Non-pigmented ciliary epithelial cell (primary cell): ENCODE measurements around the gene MRTFA.

ENCODE experiments used
- DNase-seq: peaks from one replicate; pipeline ENCODE4 v3.0.0-alpha.2; 2010; ENCODE audit warnings: low read depth

MRTFA gene

DNA sequence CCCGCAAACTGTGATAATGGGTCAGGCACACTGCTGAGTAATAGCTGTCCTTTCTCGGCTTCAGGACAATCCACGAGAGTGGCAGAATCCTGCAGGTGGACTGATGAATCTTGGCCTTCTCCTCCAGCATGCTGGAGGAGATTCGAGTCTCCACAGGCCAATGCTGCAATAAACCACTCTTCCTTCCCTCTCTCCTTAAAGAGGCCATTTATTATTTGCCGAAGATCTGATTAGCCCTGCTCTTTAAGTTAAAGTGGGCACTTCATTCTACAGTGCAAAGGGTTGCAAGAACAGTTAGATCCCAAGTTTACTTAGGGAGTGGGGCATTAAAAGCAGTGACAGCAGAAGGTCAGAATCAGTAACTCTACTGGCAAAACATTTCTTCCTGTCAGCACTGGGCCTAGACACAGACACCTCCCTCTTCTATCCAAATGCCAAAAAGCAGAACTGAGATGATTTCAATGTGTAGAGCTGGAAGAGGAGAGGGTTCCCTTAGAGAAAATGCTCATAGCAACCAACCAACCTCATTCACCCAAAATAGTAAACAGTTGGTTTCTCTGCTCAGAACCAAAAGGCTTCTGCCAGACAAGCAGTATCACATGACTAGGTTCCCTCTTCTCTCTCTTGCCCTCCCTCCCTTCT lies 144.4 kb downstream of the MRTFA start:
- DNase-seq: no peak

DNA sequence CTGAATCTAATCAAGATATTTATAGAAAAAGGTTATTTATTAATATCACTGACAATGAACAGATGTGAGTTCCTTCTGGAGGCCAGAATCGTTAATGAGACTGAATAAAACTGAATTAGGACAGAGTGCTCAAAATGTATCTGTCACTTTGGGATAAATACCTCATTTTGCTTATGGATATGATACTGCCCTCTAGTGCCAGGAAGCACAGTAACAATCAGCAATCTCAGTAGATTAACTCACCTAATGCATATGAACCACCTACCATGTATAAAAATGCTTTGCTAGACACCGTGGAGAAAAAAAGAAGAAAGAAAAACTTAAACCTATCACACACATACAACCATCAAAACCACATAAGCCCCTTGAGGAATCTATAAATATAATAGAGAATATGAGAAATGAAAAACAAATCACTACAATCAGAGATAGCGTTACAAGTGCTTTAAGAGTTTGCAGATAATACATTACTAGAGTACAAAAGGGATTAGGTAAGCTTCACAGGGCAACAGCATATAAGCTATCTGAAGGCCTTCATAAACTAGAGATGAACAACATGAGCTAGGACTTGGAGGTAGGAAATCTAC lies 148.8 kb downstream of the MRTFA start:
- no peak for DNase-seq

GRCh38 chr22:40486962-40487602 lies 149.4 kb downstream of the MRTFA start:
- no peak for DNase-seq

DNA sequence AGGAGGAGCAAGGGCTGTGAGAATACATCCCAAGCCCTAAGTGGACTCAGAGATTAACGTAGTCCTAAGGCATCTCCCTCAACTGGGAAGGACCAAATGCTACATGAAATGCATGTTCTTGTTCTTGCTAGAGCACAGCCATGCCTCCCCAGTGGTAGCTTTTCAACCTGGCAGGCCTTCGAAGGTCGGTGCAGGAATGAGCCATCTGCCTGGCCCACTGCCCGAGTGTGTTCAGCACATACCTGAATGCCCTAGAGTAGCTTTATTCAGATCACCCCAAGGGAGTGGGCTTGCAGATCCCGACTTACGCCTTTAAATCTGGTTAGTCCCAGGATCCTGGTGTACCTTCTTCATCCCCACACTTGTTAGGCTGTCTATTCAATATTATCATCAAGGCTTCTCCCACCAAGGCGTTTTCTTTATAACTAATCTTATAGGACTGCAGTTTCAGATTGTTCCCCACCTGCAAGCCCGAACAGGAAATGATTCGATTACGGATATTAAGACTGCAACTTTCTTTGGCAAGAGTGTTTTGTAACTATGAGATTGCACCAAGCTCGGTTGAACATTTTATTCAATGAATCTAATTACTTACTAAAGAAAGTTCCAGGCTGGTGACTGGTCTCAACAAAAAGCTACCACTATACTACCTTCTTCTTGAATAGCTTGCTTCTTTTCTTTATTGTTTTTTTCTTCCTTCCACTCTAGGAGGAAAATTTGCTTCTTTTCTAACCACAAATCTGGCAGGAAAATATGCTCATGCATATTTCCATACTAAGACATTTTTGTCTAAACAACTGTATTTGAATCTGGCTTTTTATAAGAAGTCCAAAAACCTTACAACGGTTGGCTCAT lies 150.5 kb downstream of the MRTFA start:
- DNase-seq: no peak

- no peak for DNase-seq
Measured at GRCh38 chr22:40484906-40485669, 151.4 kb downstream of the MRTFA start.

DNA sequence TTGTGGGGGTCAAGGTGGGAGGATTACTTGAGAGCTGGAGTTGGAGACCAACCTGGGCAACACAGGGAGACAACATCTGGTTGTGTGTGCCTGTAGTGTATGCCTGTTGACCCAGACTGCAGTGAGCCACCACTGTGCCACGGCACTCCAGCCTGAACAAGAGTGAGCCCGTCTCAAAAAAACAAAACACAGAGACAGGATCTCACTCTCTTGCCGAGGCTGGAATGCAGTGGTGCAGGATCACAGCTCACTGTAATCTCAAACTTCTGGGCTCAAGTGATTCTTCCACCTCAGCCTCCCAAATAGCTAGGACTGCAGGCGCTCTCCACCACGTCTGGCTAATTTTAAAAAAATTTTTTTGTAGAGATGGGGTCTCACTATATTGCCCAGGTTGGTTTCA lies 153.6 kb downstream of the MRTFA start:
- no peak for DNase-seq

GRCh38 chr22:40482391-40482790 lies 154.1 kb downstream of the MRTFA start:
- DNase-seq: no peak

DNA sequence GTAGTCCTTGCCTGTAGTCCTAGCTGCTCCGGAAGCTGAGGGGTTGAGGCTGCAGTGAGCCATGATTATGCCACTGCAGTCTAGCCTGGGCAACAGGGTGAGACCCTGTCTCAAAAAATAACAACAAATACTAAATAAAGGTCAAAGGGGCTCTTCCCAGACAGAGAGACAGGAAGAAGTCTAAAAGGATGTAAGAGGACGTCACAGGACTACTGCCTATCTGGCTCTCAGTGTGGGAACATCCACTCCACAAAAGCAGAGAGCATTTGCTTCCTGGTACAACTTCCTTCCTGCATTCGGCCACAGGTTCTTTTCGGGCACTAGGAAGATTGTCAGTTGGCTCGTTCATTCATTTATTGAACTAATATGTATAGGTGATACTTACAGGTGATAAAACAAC lies 155.5 kb downstream of the MRTFA start:
- no peak for DNase-seq

DNA sequence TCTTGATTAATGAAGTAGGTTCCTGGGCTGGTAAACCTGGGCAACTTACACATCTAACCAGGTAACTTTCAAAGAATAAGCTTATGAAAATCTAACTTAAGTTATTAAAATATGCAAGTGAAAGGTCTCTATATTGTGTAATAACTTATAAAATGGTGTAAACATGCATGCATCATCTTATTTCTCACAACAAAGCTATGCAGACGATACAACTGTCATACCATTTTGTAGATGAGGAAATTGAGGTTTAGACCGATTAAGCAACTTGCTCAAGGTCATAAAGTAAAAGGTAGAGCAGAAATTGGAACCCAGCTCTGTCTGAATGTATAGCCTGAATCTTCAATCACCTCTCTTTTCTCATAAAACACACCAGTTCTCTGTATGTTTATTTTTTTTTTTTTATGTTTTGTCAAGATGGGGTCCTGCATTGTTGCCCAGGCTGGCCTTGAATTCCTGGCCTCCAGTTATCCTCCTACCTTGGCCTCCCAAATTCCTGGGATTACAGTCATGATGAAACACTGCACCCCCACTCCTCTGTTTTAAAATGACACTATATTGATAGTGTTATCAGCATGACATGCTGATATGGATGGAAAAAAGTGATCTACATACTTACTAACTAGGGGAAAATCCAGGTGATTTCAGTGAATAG lies 156.5 kb downstream of the MRTFA start:
- DNase-seq: no peak

GRCh38 chr22:40479126-40479800 lies 157.3 kb downstream of the MRTFA start:
- DNase-seq: no peak

- no peak for DNase-seq
Measured at GRCh38 chr22:40478338-40479125, 158.0 kb downstream of the MRTFA start.

GRCh38 chr22:40477683-40478337 lies 158.7 kb downstream of the MRTFA start:
- DNase-seq: no peak

- DNase-seq: no peak
Measured at GRCh38 chr22:40476341-40476740, 160.2 kb downstream of the MRTFA start.

DNA sequence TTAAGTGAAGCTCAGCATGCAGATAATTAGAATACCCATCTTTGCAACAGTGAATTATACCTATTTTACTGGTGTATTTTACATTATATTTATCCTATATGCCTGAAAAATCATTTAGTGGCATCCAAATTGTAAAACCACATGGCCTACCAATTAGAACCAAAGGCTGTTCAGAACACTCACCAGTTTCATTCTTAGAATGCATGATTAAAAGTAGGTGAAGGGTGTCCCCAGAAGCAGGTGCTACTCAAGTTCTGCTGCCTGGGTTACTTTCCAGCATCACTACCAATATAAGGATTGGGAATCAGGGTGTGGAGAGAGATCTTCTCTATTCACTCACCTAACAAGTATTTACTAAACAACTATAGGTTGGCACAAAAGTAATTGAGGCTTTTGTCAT lies 162.8 kb downstream of the MRTFA start:
- no peak for DNase-seq

DNA sequence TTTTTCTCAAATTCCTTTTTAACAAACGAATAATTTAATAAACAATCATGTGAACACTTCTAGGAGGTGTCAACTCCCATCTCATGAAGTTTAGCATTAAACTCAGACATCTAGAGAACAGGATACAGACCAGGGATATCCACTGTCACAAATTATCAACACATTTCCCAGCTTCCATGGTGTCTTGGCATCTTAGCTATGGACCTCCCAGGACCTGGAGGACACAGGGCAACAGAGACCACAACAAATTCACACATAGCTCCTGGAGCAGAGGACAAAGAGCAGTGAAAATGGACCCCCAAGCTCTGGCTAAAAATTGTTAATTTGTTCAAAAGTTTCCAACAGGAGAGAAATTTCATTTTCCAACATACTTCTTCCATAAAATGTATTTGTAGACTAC lies 163.9 kb downstream of the MRTFA start:
- no peak for DNase-seq

DNA sequence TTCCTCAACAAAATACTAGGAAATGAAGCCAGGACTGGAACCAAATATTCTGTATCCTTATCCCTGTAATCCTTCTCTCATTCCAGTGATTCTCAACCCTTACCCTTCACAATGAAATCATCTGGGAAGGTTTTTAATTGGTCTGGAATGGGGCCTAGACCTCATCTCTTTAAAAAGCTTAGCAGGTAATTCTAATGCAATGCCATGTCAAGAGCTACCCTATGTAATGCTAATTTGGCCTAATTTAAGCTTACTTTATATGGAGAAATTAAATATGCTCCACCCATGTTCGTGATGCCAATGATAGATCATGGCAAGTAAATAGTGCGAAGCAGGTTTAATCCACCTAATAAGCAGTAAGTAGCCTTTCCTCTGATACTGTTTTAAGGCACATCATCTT lies 164.5 kb downstream of the MRTFA start:
- DNase-seq: no peak

DNA sequence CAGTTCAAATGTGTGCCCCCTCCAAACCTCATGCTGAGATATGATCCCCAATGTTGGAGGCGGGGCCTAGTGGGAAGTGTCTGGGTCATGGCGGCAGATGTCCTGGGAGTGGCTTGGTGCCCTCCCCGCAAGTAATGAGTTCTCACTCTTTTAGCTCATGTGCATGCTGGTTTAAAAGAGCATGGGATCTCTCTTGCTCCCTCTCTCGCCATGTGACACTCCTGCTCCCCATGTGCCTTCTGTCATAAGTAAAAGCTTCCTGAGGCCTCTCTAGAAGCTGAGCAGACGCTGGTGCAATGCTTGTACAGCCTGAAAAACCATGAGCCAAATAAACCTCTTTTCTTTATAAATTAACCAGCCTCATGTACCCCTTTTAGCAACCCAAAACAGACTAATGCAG lies 167.3 kb downstream of the MRTFA start:
- no peak for DNase-seq

GRCh38 chr22:40468616-40469015 lies 167.9 kb downstream of the MRTFA start:
- DNase-seq: no peak

DNA sequence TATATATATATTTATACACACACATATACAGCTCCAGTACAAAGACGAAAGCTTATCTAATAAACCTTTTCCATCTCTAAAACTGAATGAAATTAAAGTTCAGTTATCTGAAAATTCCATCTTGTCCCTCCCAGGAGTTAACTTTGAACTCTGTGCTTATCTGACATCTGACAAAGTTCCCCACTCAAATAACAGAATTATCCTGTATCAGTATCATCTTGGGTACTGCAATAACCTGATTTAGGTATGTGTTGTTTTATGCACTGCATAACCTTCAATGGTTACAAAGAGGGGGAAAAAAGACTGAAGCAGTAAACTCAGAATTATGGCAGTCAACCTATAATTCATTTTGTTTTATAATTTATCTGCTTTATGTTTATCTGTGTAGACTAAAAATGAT lies 169.5 kb downstream of the MRTFA start:
- no peak for DNase-seq

GRCh38 chr22:40463683-40464082 lies 172.8 kb downstream of the MRTFA start:
- no peak for DNase-seq
